ENCODE data around the gene SLC18A2. TPM values are rescaled to one million over a fixed set of nuclear protein-coding genes. Genes with fewer than 3 reads are reported as not detected.

Gene SLC18A2
- total RNA-seq, 1 donor from 2014 or later, result 0.13 TPM

DNA sequence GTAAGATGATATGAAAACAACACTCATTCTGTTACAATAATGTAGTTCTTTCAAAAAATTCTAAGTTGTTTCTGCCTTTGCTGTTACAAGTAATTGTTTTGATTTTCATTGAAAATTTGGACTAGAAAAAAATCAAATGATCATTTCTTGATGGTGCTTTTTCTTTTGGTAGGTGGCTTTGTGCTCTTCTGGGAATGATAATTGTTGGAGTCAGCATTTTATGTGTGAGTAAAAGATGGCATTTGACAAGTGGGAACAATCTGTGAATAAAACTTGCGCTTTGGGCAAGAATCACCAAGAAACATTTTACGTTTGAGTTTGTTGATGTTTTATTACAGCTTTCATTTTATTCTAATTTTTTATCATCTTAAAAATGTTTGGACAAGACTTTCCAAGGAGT is 25.9 kb downstream of the SLC18A2 start:
- Mint-ChIP-seq H3K4me1 (peaks cover 10% of the 10 kb centered on the region), H3K27ac (no peak overlapping the region), H3K36me3 (no peaks in the 10 kb centered on the region), H3K4me3 (no peak overlapping the region), H3K27me3 (ENCODE audit: low read depth) (peaks cover 3% of the 10 kb centered on the region), H3K9me3 (no peaks in the 10 kb centered on the region)
- no peak for DNase-seq (ENCODE audit: low spot score in 2 of 2, unreplicated experiment in 2 of 2)
- no peak for TF ChIP-seq CTCF (IDR thresholded peaks at IDR 0.05; ENCODE audit: unreplicated experiment)

- DNase-seq (ENCODE audit: low spot score in 2 of 2, unreplicated experiment in 2 of 2), result no peak
- no peaks in the 10 kb centered on the region for H3K27me3 Mint-ChIP-seq (ENCODE audit: low read depth)
- no peaks in the 10 kb centered on the region for H3K36me3 Mint-ChIP-seq
- no peaks in the 10 kb centered on the region for H3K9me3 Mint-ChIP-seq
- no peak for TF ChIP-seq CTCF (IDR thresholded peaks at IDR 0.05; ENCODE audit: unreplicated experiment)
- peaks cover 12% of the 10 kb centered on the region for H3K4me1 Mint-ChIP-seq
- no peak overlapping the region for H3K4me3 Mint-ChIP-seq
- no peak overlapping the region for H3K27ac Mint-ChIP-seq
These were observed 27.3 kb downstream of the SLC18A2 start for GRCh38 chr10:117268258-117268657.

DNA sequence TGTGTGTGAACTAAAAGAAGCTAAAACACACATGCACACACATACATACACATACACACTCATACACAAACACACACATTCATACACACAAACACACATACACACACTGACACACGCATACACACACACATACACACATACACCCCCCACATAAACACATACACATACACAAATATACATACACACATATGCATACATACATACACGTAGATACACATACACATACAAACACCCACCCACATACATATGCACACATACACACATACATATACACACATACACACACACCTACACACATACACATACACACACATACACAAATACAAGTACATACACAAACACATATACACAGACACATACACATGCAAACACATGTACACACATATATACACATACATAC is 28.0 kb downstream of the SLC18A2 start:
- H3K9me3 Mint-ChIP-seq, result no peaks in the 10 kb centered on the region
- H3K4me3 Mint-ChIP-seq, result no peak overlapping the region
- TF ChIP-seq CTCF (IDR thresholded peaks at IDR 0.05; ENCODE audit: unreplicated experiment), result no peak
- no peak for DNase-seq (ENCODE audit: low spot score in 2 of 2, unreplicated experiment in 2 of 2)
- no peaks in the 10 kb centered on the region for H3K27me3 Mint-ChIP-seq (ENCODE audit: low read depth)
- H3K36me3 Mint-ChIP-seq, result no peaks in the 10 kb centered on the region
- no peak overlapping the region for H3K27ac Mint-ChIP-seq
- peaks cover 12% of the 10 kb centered on the region for H3K4me1 Mint-ChIP-seq

DNA sequence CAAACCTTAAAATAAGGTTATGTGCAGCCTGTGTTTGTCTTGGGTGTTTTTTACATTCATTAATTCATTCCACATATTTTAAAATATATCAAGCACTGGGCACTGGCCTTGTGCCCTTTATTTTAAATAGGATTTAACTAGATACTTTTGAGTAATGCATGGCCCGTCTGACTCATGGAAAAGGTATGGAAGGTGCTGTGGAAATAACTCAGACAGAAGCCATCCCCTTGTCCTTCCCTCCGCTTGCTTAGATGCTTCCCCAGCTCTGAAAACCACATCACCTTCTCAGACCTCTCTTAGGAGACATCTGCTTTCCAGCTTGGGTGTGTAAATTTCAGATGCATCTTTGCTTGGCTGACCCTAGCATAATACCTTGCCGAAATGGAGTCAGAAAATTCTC is 30.5 kb downstream of the SLC18A2 start:
- no peaks in the 10 kb centered on the region for H3K9me3 Mint-ChIP-seq
- H3K36me3 Mint-ChIP-seq, result peaks cover 1% of the 10 kb centered on the region
- TF ChIP-seq CTCF (IDR thresholded peaks at IDR 0.05; ENCODE audit: unreplicated experiment), result no peak
- H3K4me3 Mint-ChIP-seq, result no peak overlapping the region
- H3K4me1 Mint-ChIP-seq, result peaks cover 18% of the 10 kb centered on the region
- no peak for DNase-seq (ENCODE audit: low spot score in 2 of 2, unreplicated experiment in 2 of 2)
- no peaks in the 10 kb centered on the region for H3K27me3 Mint-ChIP-seq (ENCODE audit: low read depth)
- peak overlapping the region; percentile 0 for H3K27ac Mint-ChIP-seq

GRCh38 chr10:117272195-117273076 is 31.5 kb downstream of the SLC18A2 start:
- peaks cover 18% of the 10 kb centered on the region for H3K4me1 Mint-ChIP-seq
- no peaks in the 10 kb centered on the region for H3K9me3 Mint-ChIP-seq
- H3K27me3 Mint-ChIP-seq (ENCODE audit: low read depth), result no peaks in the 10 kb centered on the region
- no peak for TF ChIP-seq CTCF (IDR thresholded peaks at IDR 0.05; ENCODE audit: unreplicated experiment)
- H3K36me3 Mint-ChIP-seq, result peaks cover 1% of the 10 kb centered on the region
- no peak overlapping the region for H3K4me3 Mint-ChIP-seq
- DNase-seq (ENCODE audit: low spot score in 2 of 2, unreplicated experiment in 2 of 2), result no peak
- H3K27ac Mint-ChIP-seq, result no peak overlapping the region

Data from mesothelial cell of epicardium (in vitro differentiated cells).